ENCODE results near the gene GPR141.

DNA sequence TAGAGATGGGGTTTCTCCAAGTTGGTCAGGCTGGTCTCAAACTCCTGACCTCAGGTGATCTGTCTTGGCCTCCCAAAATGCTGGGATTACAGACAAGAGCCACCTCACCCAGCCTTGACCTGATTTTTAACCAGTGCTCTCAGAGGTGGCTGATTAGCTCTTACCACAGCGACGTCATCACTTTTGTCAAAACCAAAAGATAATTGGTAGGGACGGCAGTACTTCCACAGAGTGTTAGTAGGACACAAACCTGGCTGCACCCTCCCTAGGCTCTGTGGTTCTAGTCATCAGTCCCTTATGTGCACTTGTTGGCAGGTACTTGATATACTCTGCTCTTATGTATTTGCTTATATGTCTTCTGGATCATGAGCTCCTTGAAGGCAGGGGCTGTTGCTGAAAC, 74.0 kb downstream of the GPR141 start:
- TF ChIP-seq, protein P1, sequence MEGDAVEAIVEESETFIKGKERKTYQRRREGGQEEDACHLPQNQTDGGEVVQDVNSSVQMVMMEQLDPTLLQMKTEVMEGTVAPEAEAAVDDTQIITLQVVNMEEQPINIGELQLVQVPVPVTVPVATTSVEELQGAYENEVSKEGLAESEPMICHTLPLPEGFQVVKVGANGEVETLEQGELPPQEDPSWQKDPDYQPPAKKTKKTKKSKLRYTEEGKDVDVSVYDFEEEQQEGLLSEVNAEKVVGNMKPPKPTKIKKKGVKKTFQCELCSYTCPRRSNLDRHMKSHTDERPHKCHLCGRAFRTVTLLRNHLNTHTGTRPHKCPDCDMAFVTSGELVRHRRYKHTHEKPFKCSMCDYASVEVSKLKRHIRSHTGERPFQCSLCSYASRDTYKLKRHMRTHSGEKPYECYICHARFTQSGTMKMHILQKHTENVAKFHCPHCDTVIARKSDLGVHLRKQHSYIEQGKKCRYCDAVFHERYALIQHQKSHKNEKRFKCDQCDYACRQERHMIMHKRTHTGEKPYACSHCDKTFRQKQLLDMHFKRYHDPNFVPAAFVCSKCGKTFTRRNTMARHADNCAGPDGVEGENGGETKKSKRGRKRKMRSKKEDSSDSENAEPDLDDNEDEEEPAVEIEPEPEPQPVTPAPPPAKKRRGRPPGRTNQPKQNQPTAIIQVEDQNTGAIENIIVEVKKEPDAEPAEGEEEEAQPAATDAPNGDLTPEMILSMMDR (conservative IDR thresholded peaks at IDR 0.05; ENCODE audit: low read length) = no peak
- no peak for TF ChIP-seq EZH2phosphoT487 (IDR thresholded peaks at IDR 0.05; ENCODE audit: borderline replicate concordance)
